Esophagus (tissue), 2 donors: ENCODE data around the gene LSAMP. TPM values are rescaled to one million over a fixed set of nuclear protein-coding genes. Genes with fewer than 3 reads are reported as not detected.

Source experiments
- H3K27ac ChIP-seq, 2 donors: one replicate each; pipeline ENCODE4 v1.5.1; 2013; ENCODE audit warnings: low read depth in 2 of 2, mild to moderate bottlenecking in 2 of 2, inconsistent platforms in 1 of 2, low read length in 1 of 2, moderate library complexity in 1 of 2
- H3K27me3 ChIP-seq, 2 donors: one replicate each; pipeline ENCODE4 v1.6.1; 2013; ENCODE audit warnings: low read length in 2 of 2, control low read depth in 1 of 2, mild to moderate bottlenecking in 1 of 2; ENCODE audit not compliant: insufficient read depth in 2 of 2, control insufficient read depth in 1 of 2
- H3K36me3 ChIP-seq, 2 donors: one replicate each; pipeline ENCODE4 v1.6.1; 2013; ENCODE audit warnings: low read length in 1 of 2; ENCODE audit not compliant: control insufficient read depth in 2 of 2, insufficient read depth in 2 of 2
- H3K4me1 ChIP-seq, 2 donors: one replicate each; pipeline ENCODE4 v1.6.1; 2013; ENCODE audit warnings: low read length in 1 of 2; ENCODE audit not compliant: control insufficient read depth in 2 of 2, insufficient read depth in 2 of 2
- H3K4me3 ChIP-seq, 2 donors: one replicate each; pipeline ENCODE4 v1.5.1; 2013; ENCODE audit warnings: low read length in 2 of 2, mild to moderate bottlenecking in 2 of 2, low read depth in 1 of 2, moderate library complexity in 1 of 2
- H3K9me3 ChIP-seq, 2 donors: one replicate each; pipeline ENCODE4 v1.6.1; 2013; ENCODE audit warnings: mild to moderate bottlenecking in 2 of 2, low read depth in 1 of 2, low read length in 1 of 2, moderate library complexity in 1 of 2; ENCODE audit not compliant: control insufficient read depth in 2 of 2, insufficient read depth in 1 of 2
- WGBS, 2 donors: extraction: QIAGEN DNeasy Blood & Tissue Kit; methylation state at CpG; one replicate each; pipeline ENCODE4 v1.1.7; 2013; 5-methylcytosine and 5-hydroxymethylcytosine counted together
- polyA plus RNA-seq, 2 donors: library from polyadenylated mRNA; stranded (reverse); fragments of 200-250 nt; gene quantifications; one replicate each; pipeline ENCODE4 v1.2.3, GENCODE V29; 2013
- donor health status: healthy with polysubstance abuse.
- donor health status: Bipolar disorder and iron deficiency.

LSAMP gene
- polyA plus RNA-seq, 2 donors = 0.10 to 0.16 TPM

DNA sequence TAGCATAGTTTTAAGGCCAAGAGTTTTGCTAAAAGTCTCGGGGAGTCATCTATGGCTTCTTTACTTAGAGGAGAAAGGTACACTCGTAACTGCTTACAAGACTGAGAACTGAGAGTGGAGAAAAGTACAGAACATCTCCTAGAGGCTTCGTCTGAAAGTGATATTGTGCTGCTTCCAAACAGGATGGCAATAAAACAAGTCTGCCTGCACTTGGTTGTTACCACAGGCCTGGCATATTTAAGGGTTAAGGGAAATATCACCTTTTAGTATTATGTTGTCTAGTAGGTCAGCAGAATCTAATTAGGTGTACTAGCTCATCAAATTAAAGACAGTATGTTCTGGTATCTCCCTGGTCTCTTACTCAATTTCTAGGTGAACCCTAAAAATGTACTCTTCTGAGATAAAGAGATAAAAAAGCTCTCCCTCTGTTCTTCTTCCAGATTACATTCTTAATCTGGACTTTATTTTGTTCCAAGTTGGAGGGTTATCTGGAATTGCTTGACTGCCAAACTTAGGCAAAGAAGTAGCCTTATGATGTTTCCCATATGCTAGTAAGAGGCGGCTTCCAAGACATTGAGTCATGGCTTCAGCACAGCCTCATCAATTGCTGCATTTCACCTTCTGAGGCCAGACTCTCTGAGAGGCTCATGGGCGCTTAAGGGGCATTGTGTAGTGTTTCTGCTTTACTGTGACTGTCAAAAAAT is 181.3 kb downstream of the LSAMP start:
- no peaks in the 10 kb centered on the region for H3K4me1 ChIP-seq
- no peaks in the 10 kb centered on the region for H3K36me3 ChIP-seq
- no peak overlapping the region for H3K27ac ChIP-seq
- H3K9me3 ChIP-seq = no peaks in the 10 kb centered on the region
- H3K4me3 ChIP-seq = no peak overlapping the region
- H3K27me3 ChIP-seq = no peaks in the 10 kb centered on the region
- 58 to 64% methylated on average over 5 of the region's 5 CpGs for WGBS, 2 donors

DNA sequence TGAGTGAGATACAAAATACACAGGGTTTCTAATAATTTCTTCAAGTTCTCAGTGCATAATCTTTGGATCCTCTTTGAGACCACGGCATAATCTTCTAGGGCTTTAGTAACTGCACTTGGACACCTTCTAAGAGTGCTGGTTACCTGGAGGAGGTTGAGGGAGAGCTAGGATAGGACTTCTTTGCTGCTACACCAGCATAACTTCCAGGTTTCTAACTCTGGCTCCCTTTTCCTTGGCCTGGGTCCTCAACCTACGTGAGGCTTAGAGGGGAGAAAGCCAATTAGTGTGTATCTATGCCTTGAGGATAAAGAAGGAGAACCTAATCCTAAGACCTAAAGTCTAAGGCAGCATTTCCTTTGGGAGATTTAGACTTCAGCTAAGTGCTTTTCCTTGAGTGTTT is 184.8 kb downstream of the LSAMP start:
- H3K27me3 ChIP-seq = no peaks in the 10 kb centered on the region
- no peak overlapping the region for H3K27ac ChIP-seq
- no peaks in the 10 kb centered on the region for H3K36me3 ChIP-seq
- H3K9me3 ChIP-seq = no peaks in the 10 kb centered on the region
- no peaks in the 10 kb centered on the region for H3K4me1 ChIP-seq
- 55 to 59% methylated on average over 2 of the region's 2 CpGs for WGBS, 2 donors
- no peak overlapping the region for H3K4me3 ChIP-seq

DNA sequence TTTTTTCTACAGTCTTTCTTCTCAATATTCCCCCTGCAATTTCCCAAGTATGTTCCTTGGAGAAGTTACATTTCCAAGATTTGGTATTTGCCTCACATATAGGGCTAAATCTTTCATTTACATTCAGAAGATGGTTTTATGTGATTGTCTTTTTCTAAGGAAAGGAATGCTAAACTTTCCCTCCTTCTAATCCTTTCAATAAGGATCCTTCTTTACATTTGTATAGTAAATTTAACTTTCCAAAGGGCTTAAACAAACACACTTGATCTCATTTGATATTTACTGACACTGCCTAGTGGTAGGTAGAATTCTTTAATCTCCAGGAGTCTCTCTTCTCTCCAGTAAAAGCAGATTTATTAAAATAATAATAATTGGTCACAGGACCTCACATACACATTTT is 185.3 kb downstream of the LSAMP start:
- no peaks in the 10 kb centered on the region for H3K9me3 ChIP-seq
- no peaks in the 10 kb centered on the region for H3K27me3 ChIP-seq

DNA sequence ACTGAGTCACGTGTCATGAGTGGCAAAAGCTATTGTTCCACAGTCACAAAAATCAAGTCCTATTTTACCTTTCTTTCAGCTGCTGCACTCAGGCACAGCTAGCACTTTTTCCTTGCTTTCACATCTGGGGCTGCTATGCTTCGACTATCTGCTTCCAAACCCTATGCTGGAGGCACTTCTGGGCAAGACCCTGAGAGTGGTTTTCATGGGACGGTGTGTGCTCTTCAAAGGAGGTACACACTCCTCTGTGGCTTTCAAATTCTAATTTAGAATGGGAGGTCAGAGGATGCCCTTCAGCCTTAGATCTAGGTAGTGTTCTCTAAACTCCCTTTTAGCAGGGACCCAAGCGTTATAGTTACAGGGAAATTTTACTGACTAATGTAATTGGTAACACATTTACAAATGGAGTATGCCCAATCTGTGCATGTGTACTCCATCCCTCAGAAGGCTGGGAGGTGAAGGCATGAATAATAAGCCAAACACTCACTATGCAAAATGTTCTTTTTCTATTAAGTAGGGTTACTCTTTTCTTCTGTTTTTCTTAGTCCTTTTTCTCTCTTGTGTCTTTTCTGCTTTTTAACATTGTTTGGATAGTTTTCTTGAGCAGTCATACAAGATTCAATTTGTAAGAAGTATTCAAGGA is 188.3 kb downstream of the LSAMP start:
- Histone ChIP-seq H3K27me3 (no peaks in the 10 kb centered on the region), H3K27ac (no peak overlapping the region), H3K4me3 (no peak overlapping the region), H3K4me1 (no peaks in the 10 kb centered on the region), H3K36me3 (no peaks in the 10 kb centered on the region), H3K9me3 (no peaks in the 10 kb centered on the region)
- WGBS, 2 donors = 63 to 65% methylated on average over 4 of the region's 4 CpGs

More for the DNA sequence above, 185.3 kb downstream of the LSAMP start:
- no peaks in the 10 kb centered on the region for H3K36me3 ChIP-seq
- H3K4me3 ChIP-seq = no peak overlapping the region
- H3K4me1 ChIP-seq = no peaks in the 10 kb centered on the region
- H3K27ac ChIP-seq = no peak overlapping the region

DNA sequence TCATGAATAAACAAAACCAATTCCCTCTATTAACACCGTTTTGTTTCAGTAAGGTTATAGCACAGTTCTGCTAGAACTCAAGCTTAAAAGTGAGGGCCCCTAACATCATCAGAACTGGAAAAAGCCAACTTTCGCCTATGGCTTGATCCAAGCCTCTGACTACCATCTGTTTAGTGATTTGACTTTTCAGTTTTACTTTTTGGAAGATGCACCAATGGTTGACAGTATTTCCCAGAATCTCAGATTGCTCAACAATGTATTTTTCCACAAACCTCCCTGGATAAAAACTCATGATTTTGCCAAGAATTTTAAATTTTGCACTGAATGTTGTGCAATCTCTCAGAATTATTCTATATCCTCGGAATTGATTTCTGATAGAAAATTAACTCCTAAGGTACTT is 190.7 kb downstream of the LSAMP start:
- H3K27ac ChIP-seq = no peak overlapping the region
- no peaks in the 10 kb centered on the region for H3K9me3 ChIP-seq
- H3K4me1 ChIP-seq = no peaks in the 10 kb centered on the region
- H3K4me3 ChIP-seq = no peak overlapping the region
- H3K36me3 ChIP-seq = no peaks in the 10 kb centered on the region
- no peaks in the 10 kb centered on the region for H3K27me3 ChIP-seq
- 69 to 79% methylated on average over 3 of the region's 3 CpGs for WGBS, 2 donors

DNA sequence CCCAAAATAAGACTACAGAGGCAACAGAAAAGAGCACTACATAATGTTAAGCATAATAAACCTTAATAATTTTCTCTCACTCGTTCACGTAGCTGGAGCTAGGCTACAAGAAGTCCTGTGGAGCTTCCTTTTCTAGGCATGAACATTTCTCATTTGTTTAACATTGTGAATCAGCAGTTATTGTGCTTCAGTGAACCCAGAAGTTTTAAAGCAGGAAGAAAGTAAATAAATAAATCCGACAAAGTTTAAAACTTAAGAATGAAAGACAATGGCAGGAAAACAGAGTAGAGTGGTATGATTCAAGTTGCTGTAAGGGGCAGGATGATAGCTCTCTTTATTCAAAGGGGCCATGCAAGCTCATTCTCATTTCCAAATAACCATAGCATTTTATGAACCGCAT is 191.8 kb downstream of the LSAMP start:
- no peaks in the 10 kb centered on the region for H3K9me3 ChIP-seq
- 20 to 27% methylated on average over 4 of the region's 4 CpGs for WGBS, 2 donors
- H3K27me3 ChIP-seq = no peaks in the 10 kb centered on the region
- no peak overlapping the region for H3K27ac ChIP-seq
- no peak overlapping the region for H3K4me3 ChIP-seq
- H3K36me3 ChIP-seq = no peaks in the 10 kb centered on the region
- no peaks in the 10 kb centered on the region for H3K4me1 ChIP-seq

DNA sequence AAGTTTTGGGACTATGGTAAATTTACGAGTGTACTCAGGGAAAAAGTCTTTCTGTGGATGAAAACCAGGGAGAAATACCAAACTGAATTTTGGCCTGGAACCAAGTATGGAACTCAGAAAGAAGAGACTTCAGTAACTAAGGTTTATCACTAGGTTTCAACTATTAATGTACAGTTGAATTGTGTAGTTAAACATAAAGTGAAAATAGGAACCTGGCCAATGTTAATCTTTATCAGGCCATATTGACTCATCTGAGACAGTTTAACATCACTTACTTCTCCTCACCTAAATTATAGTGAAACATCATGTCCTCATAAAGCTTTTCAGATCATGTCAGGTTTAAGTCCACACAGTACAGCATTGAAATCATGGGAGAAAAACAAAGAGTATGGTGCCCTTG is 197.7 kb downstream of the LSAMP start:
- no peaks in the 10 kb centered on the region for H3K9me3 ChIP-seq
- no peak overlapping the region for H3K27ac ChIP-seq
- H3K4me1 ChIP-seq = no peaks in the 10 kb centered on the region
- 79 to 82% methylated on average over 1 of the region's 1 CpG for WGBS, 2 donors
- no peaks in the 10 kb centered on the region for H3K36me3 ChIP-seq
- H3K27me3 ChIP-seq = no peaks in the 10 kb centered on the region
- H3K4me3 ChIP-seq = no peak overlapping the region

DNA sequence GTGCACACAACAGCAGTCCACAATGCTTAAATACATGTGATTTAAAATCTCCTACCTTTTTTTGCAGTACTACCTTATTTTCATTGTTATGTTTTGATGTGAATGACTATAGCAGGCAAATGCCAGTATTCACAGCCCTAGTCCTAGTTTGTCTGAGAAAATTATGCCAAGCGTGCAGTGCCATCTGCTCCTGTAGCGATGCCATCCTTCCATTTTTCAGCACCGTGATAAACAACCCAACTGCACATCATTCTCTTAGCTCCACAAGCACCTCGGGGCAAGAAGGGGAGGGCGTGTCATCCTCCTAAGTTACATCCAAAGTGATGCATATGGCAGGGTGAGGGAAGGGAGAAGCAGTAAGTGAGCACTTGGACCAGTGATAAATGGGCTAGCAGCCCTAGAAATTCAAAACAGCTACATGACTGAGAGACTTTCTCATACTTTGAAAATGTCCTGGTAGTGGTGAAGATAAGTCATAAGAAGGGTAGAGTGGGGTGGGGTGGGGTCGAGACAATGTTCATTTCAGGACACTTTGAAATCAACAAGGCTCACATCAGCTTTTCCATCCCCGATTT is 198.8 kb downstream of the LSAMP start:
- no peaks in the 10 kb centered on the region for H3K36me3 ChIP-seq
- no peak overlapping the region for H3K27ac ChIP-seq
- H3K4me3 ChIP-seq = no peak overlapping the region
- WGBS, 2 donors = 81% methylated on average over 7 of the region's 7 CpGs
- no peaks in the 10 kb centered on the region for H3K4me1 ChIP-seq
- H3K27me3 ChIP-seq = no peaks in the 10 kb centered on the region
- no peaks in the 10 kb centered on the region for H3K9me3 ChIP-seq

DNA sequence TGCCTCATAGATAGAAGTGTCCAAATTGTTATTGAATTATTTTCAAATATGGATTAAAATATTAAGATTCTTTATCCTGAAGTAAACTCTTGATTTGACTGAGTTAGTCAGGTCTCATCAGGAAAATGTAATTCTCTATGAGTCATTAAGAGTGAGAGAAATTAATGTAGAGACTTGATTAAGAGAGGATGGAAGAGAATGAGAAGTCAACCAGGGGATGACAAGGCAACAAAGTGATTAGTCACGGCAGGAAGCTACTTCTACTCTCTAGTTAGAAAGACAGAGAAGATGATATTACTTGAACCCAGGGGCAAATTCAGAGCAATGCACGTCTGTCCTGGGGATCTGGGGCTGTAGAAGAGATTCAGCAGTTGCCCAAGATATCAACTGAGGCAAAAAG is 202.5 kb downstream of the LSAMP start:
- 59 to 62% methylated on average over 2 of the region's 2 CpGs for WGBS, 2 donors
- H3K4me3 ChIP-seq = no peak overlapping the region
- H3K4me1 ChIP-seq = no peaks in the 10 kb centered on the region
- H3K9me3 ChIP-seq = no peaks in the 10 kb centered on the region
- H3K27ac ChIP-seq = no peak overlapping the region
- H3K27me3 ChIP-seq = no peaks in the 10 kb centered on the region
- no peaks in the 10 kb centered on the region for H3K36me3 ChIP-seq

DNA sequence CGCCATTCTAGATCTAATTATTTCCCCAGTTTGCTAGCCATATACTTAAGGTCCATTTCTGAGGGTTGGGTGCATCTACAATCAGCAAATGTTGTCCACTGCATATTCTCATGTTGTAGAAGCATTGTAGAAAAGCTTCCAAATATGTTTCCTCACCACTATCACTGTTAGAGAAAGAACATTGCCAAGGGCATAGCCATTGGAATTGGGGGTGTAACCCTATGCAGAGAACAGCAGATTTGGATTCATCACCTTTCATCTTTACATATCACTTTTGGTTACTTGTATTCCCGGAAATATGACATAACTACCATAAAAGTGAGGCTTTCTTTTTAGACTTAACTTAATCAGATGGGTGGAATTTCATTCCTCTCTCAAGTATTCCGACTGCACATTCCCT is 203.6 kb downstream of the LSAMP start:
- 69 to 71% methylated on average over 3 of the region's 3 CpGs for WGBS, 2 donors

More for the DNA sequence above, 203.6 kb downstream of the LSAMP start:
- Histone ChIP-seq H3K27me3 (no peaks in the 10 kb centered on the region), H3K9me3 (no peaks in the 10 kb centered on the region), H3K4me3 (no peak overlapping the region), H3K36me3 (no peaks in the 10 kb centered on the region), H3K27ac (no peak overlapping the region), H3K4me1 (no peaks in the 10 kb centered on the region)
